A549 (cell line): ENCODE data around the gene ATG5.

ENCODE experiments used
- CHD2 ChIP-seq: fragments of 150-350 bp; IDR thresholded peaks from 2 replicates; pipeline ENCODE4 v1.6.1; 2014; ENCODE audit warnings: low read length; ENCODE audit not compliant: partially characterized antibody
- CTCF ChIP-seq: fragments of >200 bp; sonication (Bioruptor Twin); formaldehyde crosslinking; IDR thresholded peaks from 3 replicates; pipeline ENCODE4 v1.5.1; 2016
- EHF ChIP-seq: fragments of 250-450 bp; sonication (Bioruptor Pico); IDR thresholded peaks from 2 replicates; pipeline ENCODE4 v1.5.0; 2020; ENCODE audit warnings: mild to moderate bottlenecking
- PBX3 ChIP-seq: IDR thresholded peaks from 2 replicates; pipeline ENCODE4 v1.6.1; 2012
- POLR2A ChIP-seq: IDR thresholded peaks from 2 replicates; pipeline ENCODE4 v1.6.1; 2012; ENCODE audit warnings: mild to moderate bottlenecking, low read length
- POLR2AphosphoS2 ChIP-seq: conservative IDR thresholded peaks from 2 replicates; pipeline ENCODE4 v1.6.1; 2012; ENCODE audit warnings: low read length, improper control_type of control experiment, inconsistent platforms
- RAD21 ChIP-seq, 2 experiments: fragments of >200 bp in 1 of 2; sonication (Bioruptor Twin) in 1 of 2; formaldehyde crosslinking in 1 of 2; IDR thresholded peaks in 1 of 2; conservative IDR thresholded peaks in 1 of 2; 2 replicates in 1 of 2; 3 replicates in 1 of 2; pipeline ENCODE4 v1.6.1; 2012 to 2018; ENCODE audit warnings: inconsistent platforms in 1 of 2
- SREBF2 ChIP-seq: fragments of 450-650 bp; IDR thresholded peaks from 2 replicates; pipeline ENCODE4 v1.6.1; 2014; ENCODE audit warnings: mild to moderate bottlenecking, moderate library complexity
- ZC3H11A ChIP-seq: fragments of 450-650 bp; IDR thresholded peaks from 2 replicates; pipeline ENCODE4 v1.6.1; 2014; ENCODE audit warnings: antibody characterized with exemption, mild to moderate bottlenecking

- TF ChIP-seq PBX3 = no peak
- no peak for TF ChIP-seq CHD2
- no peak for TF ChIP-seq POLR2A
- no peak for TF ChIP-seq ZC3H11A
- no peak for TF ChIP-seq EHF (CRISPR knock-in tag)
- no peak for TF ChIP-seq RAD21 (conservative IDR thresholded peaks at IDR 0.05 in 1 of 2, IDR thresholded peaks at IDR 0.05 in 1 of 2)
- no peak for TF ChIP-seq CTCF
- TF ChIP-seq SREBF2 = no peak
- no peak for TF ChIP-seq POLR2AphosphoS2
Measured at GRCh38 chr6:106181664-106182418, 143.7 kb downstream of the ATG5 start.
